K562 (cell line): ENCODE data around the gene SP2. TPM values are rescaled to one million over a fixed set of nuclear protein-coding genes. Genes with fewer than 3 reads are reported as not detected.

Experiments
- BMI1 ChIP-seq: fragments of 150-350 bp; IDR thresholded peaks from 2 replicates; pipeline ENCODE4 v1.6.1; 2014; ENCODE audit warnings: low read length
- CBX1 ChIP-seq: sonication (generic); IDR thresholded peaks from 2 replicates; pipeline ENCODE4 v1.6.1; 2016; ENCODE audit warnings: antibody characterized with exemption, low read depth, mild to moderate bottlenecking
- CHD2 ChIP-seq: IDR thresholded peaks from 2 replicates; pipeline ENCODE4 v1.6.1; 2011; ENCODE audit warnings: low read depth, low read length
- FOS ChIP-seq: IDR thresholded peaks from 3 replicates; pipeline ENCODE4 v1.6.1; 2011; ENCODE audit not compliant: insufficient read length; ENCODE audit errors: extremely low read depth
- FOXK2 ChIP-seq, 2 experiments: fragments of 450-650 bp; IDR thresholded peaks in 1 of 2; conservative IDR thresholded peaks in 1 of 2; 2 replicates each; pipeline ENCODE4 v1.6.1; 2016; ENCODE audit warnings: low read depth in 2 of 2, mild to moderate bottlenecking in 1 of 2
- HNRNPLL ChIP-seq: fragments of 200-400 bp; formaldehyde crosslinking; IDR thresholded peaks from 2 replicates; pipeline ENCODE4 v1.6.1; 2017; ENCODE audit warnings: low read length, low read depth, mild to moderate bottlenecking; ENCODE audit not compliant: poor library complexity, severe bottlenecking
- MTA3 ChIP-seq: fragments of 450-650 bp; formaldehyde crosslinking; IDR thresholded peaks from 2 replicates; pipeline ENCODE4 v1.6.1; 2017; ENCODE audit warnings: mild to moderate bottlenecking, borderline replicate concordance
- NR1H2 ChIP-seq: sonication (generic); formaldehyde crosslinking; IDR thresholded peaks from 2 replicates; pipeline ENCODE4 v1.4.0; 2020; ENCODE audit warnings: mild to moderate bottlenecking, missing genetic modification reagents
- PTBP1 ChIP-seq: fragments of 200-400 bp; formaldehyde crosslinking; IDR thresholded peaks from 2 replicates; pipeline ENCODE4 v1.6.1; 2017; ENCODE audit warnings: low read depth, low read length
- RAD21 ChIP-seq, 2 experiments: fragments of 250-450 bp in 1 of 2; fragments of 450-650 bp in 1 of 2; sonication (Bioruptor Pico) in 1 of 2; formaldehyde crosslinking in 1 of 2; IDR thresholded peaks in 1 of 2; conservative IDR thresholded peaks in 1 of 2; 2 replicates each; pipeline versions ENCODE4 v1.4.0 to v1.8.0; 2020 to 2022; ENCODE audit warnings: mild to moderate bottlenecking in 2 of 2, moderate library complexity in 1 of 2
- RFX1 ChIP-seq: fragments of 450-650 bp; IDR thresholded peaks from 2 replicates; pipeline ENCODE4 v1.6.1; 2016; ENCODE audit warnings: mild to moderate bottlenecking, moderate library complexity
- RHOXF2B ChIP-seq: fragments of 250-450 bp; sonication (Bioruptor Pico); conservative IDR thresholded peaks from 2 replicates; pipeline ENCODE4 v1.5.1; 2021
- SAFB2 ChIP-seq: fragments of 200-400 bp; formaldehyde crosslinking; IDR thresholded peaks from 2 replicates; pipeline ENCODE4 v1.6.1; 2018; ENCODE audit warnings: borderline replicate concordance, low read length, low read depth, moderate library complexity; ENCODE audit not compliant: severe bottlenecking
- SMARCE1 ChIP-seq: fragments of 450-650 bp; IDR thresholded peaks from 2 replicates; pipeline ENCODE4 v1.7.1; 2016; ENCODE audit warnings: mild to moderate bottlenecking
- U2AF1 ChIP-seq: fragments of 200-400 bp; formaldehyde crosslinking; optimal IDR thresholded peaks from 2 replicates; pipeline ENCODE3; 2017; ENCODE audit warnings: mild to moderate bottlenecking, low read depth, low read length, moderate library complexity
- ZBTB8A ChIP-seq: fragments of 450-650 bp; IDR thresholded peaks from 2 replicates; pipeline ENCODE4 v1.6.1; 2018; ENCODE audit warnings: mild to moderate bottlenecking, moderate library complexity; ENCODE audit not compliant: partially characterized antibody
- ZNF140 ChIP-seq: fragments of 250-450 bp; sonication (Bioruptor Pico); IDR thresholded peaks from 2 replicates; pipeline ENCODE4 v1.8.0; 2021; ENCODE audit warnings: moderate library complexity, mild to moderate bottlenecking, inconsistent platforms
- ZNF174 ChIP-seq: fragments of 250-450 bp; sonication (Bioruptor Pico); IDR thresholded peaks from 2 replicates; pipeline ENCODE4 v1.4.0; 2020; ENCODE audit warnings: mild to moderate bottlenecking
- ZNF175 ChIP-seq: fragments of 200-800 bp; sonication (Bioruptor generic); IDR thresholded peaks from 2 replicates; pipeline ENCODE4 v1.6.1; 2016; ENCODE audit warnings: low read depth, mild to moderate bottlenecking, missing genetic modification characterization, missing compliant biosample characterization
- ZNF274 ChIP-seq: IDR thresholded peaks from 2 replicates; pipeline ENCODE4 v1.6.1; 2011; ENCODE audit warnings: low read depth, mild to moderate bottlenecking, low read length, moderate library complexity, borderline replicate concordance
- ZNF282 ChIP-seq: sonication (generic); formaldehyde crosslinking; IDR thresholded peaks from 2 replicates; pipeline ENCODE4 v1.8.1; 2023; ENCODE audit warnings: missing genetic modification reagents
- ZNF384 ChIP-seq: IDR thresholded peaks from 2 replicates; pipeline ENCODE4 v1.6.1; 2012; ENCODE audit warnings: low read depth, low read length, improper control_type of control experiment
- ZNF408 ChIP-seq: fragments of 250-450 bp; sonication (Bioruptor Pico); IDR thresholded peaks from 2 replicates; pipeline ENCODE4 v1.4.0; 2020; ENCODE audit warnings: low read depth, mild to moderate bottlenecking, moderate library complexity
- polyA plus RNA-seq, 8 experiments: library from polyadenylated mRNA; depleted of rRNA in 4 of 8; stranded (reverse) in 5 of 8; unstranded in 3 of 8; fragments of >200 nt; fragmentation: Nextera tagmentation in 2 of 8; fragmentation: Illumina TruSeq in 1 of 8; extraction: Ambion mirVana in 2 of 8; extraction: Trizol in 1 of 8; gene quantifications; 2 replicates each; pipeline versions ENCODE4 v1.2.1 to v1.2.3, GENCODE V29; 2011 to 2014; ENCODE audit warnings: inconsistent platforms in 1 of 8, missing spikeins in 1 of 8
- total RNA-seq, 7 experiments: library from RNA; depleted of rRNA in 6 of 7; stranded (reverse); fragments of >200 nt in 6 of 7; fragmentation: Illumina TruSeq in 2 of 7; extraction: Trizol in 2 of 7; gene quantifications; 2 replicates each; pipeline versions ENCODE4 v1.2.1 to v1.2.3, GENCODE V29; 2011 to 2021; ENCODE audit warnings: low replicate concordance in 1 of 7
- TF ChIP-seq, protein P1 (sequence below), 2 experiments: fragments of 450-650 bp in 1 of 2; sonication (generic) in 1 of 2; formaldehyde crosslinking in 1 of 2; IDR thresholded peaks in 1 of 2; conservative IDR thresholded peaks in 1 of 2; 2 replicates each; pipeline versions ENCODE4 v1.6.1 to v1.8.1; 2016 to 2023; ENCODE audit warnings: mild to moderate bottlenecking in 2 of 2, moderate library complexity in 2 of 2, inconsistent platforms in 1 of 2, missing genetic modification reagents in 1 of 2
- TF ChIP-seq, protein P2 (sequence below): sonication (generic); formaldehyde crosslinking; IDR thresholded peaks from 2 replicates; pipeline ENCODE4 v1.8.0; 2022; ENCODE audit warnings: missing genetic modification reagents, mild to moderate bottlenecking, borderline replicate concordance
- TF ChIP-seq, protein P3 (sequence below): fragments of 450-650 bp; formaldehyde crosslinking; IDR thresholded peaks from 2 replicates; pipeline ENCODE4 v1.4.0; 2022; ENCODE audit warnings: missing genetic modification characterization

SP2 gene
- total and polyA plus RNA-seq, 9 of the 15 experiments (the other 6 are each of a cell fraction or from before 2014, with no cell fraction given) = 0.77 to 22.3 (median 2.3) TPM

DNA sequence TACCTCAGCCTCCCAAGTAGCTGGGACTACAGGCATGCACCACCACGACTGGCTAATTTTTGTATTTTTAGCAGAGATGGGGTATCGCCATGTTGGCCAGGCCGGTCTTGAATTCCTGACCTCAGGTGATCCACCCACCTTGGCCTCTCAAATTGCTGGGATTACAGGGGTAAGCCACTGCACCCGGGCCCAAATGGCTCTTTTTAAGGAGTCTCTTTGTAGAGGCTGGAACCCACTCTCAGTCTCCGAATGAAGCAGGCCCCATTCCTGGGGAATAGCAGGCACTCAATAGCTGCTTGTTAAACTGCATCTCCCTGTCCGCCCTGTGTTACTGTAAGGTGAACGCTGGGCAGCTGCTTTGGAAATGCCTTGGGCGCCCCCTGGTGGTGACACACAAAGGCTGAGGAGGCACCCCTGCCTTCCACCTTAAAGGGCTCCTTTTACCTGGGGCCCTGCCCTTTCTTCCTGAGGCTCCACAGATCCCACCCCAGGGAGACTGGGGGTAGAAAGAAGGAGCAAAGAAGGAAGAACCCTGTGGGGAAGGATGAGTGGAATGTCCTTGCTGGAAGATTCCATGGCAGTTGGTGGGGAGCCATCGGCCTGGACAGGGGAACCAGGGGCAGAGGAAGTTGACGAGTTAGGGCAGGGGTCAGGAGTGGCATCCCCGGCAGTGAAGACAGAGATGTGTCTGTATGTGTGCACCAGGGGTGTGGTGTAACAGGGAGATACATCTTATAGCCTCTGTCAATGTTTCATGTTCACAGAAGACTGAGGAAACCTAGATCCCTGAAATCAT, 6.1 kb upstream of the SP2 start (continued):
- TF ChIP-seq SMARCE1 (no peak), BMI1 (no peak), ZNF140 (no peak), SAFB2 (no peak), CBX1 (no peak), ZNF384 (0 out of 2 replicates have a peak, but pooled peaks have one; percentile 6), FOXK2 (conservative IDR thresholded peaks at IDR 0.05 in 1 of 2, IDR thresholded peaks at IDR 0.05 in 1 of 2; ENCODE audit: low read depth in 2 of 2) (no peak), FOS (no peak), NR1H2 (CRISPR knock-in tag) (no peak), MTA3 (no peak), RAD21 (CRISPR knock-in tag; conservative IDR thresholded peaks at IDR 0.05 in 1 of 2, IDR thresholded peaks at IDR 0.05 in 1 of 2) (peak; percentile 100), RFX1 (no peak), CHD2 (no peak), ZBTB8A (no peak), ZNF408 (CRISPR knock-in tag) (no peak), ZNF274 (no peak), ZNF174 (CRISPR knock-in tag) (no peak), PTBP1 (no peak), ZNF282 (no peak), HNRNPLL (no peak), RHOXF2B (CRISPR knock-in tag) (no peak), ZNF175 (CRISPR knock-in tag) (0 out of 2 replicates have a peak, but pooled peaks have one; percentile 55), U2AF1 (no peak)
- TF ChIP-seq, protein P1, sequence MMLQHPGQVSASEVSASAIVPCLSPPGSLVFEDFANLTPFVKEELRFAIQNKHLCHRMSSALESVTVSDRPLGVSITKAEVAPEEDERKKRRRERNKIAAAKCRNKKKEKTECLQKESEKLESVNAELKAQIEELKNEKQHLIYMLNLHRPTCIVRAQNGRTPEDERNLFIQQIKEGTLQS (IDR thresholded peaks at IDR 0.05) = no peak
- TF ChIP-seq, protein P1 (CRISPR knock-in tag; conservative IDR thresholded peaks at IDR 0.05) = no peak
- TF ChIP-seq, protein P2, sequence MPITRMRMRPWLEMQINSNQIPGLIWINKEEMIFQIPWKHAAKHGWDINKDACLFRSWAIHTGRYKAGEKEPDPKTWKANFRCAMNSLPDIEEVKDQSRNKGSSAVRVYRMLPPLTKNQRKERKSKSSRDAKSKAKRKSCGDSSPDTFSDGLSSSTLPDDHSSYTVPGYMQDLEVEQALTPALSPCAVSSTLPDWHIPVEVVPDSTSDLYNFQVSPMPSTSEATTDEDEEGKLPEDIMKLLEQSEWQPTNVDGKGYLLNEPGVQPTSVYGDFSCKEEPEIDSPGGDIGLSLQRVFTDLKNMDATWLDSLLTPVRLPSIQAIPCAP (CRISPR knock-in tag) = no peak
- TF ChIP-seq, protein P3, sequence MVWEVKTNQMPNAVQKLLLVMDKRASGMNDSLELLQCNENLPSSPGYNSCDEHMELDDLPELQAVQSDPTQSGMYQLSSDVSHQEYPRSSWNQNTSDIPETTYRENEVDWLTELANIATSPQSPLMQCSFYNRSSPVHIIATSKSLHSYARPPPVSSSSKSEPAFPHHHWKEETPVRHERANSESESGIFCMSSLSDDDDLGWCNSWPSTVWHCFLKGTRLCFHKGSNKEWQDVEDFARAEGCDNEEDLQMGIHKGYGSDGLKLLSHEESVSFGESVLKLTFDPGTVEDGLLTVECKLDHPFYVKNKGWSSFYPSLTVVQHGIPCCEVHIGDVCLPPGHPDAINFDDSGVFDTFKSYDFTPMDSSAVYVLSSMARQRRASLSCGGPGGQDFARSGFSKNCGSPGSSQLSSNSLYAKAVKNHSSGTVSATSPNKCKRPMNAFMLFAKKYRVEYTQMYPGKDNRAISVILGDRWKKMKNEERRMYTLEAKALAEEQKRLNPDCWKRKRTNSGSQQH = no peak
